Measurements from ENCODE around the gene IQUB.
"Not testable (repeated sequence)": the region's sequence is repeated elsewhere in the genome, so short reads cannot be mapped to it uniquely, and the experiment has no call there.

The IQUB gene

GRCh38 chr7:123539871-123540270 lies 5.5 kb upstream of the IQUB start:
- DNase-seq (ENCODE audit: low read depth) = no peak

- DNase-seq (ENCODE audit: low read depth) = no peak
Observed at GRCh38 chr7:123538897-123539296, 4.5 kb upstream of the IQUB start.

GRCh38 chr7:123538189-123538714 lies 3.9 kb upstream of the IQUB start:
- DNase-seq (ENCODE audit: low read depth) = peak; percentile 24

GRCh38 chr7:123537026-123537642 lies 2.7 kb upstream of the IQUB start:
- no peak for DNase-seq (ENCODE audit: low read depth)

GRCh38 chr7:123535517-123535916 lies 1.1 kb upstream of the IQUB start:
- DNase-seq (ENCODE audit: low read depth) = no peak

GRCh38 chr7:123533929-123534382 lies 439 bp downstream of the IQUB start:
- no peak for DNase-seq (ENCODE audit: low read depth)

GRCh38 chr7:123533553-123533917 lies 860 bp downstream of the IQUB start:
- no peak for DNase-seq (ENCODE audit: low read depth)

GRCh38 chr7:123532788-123533552 lies 1.4 kb downstream of the IQUB start:
- not testable (repeated sequence) for DNase-seq (ENCODE audit: low read depth)

GRCh38 chr7:123532343-123532742 lies 2.1 kb downstream of the IQUB start:
- DNase-seq (ENCODE audit: low read depth) = not testable (repeated sequence)

GRCh38 chr7:123530035-123530591 lies 4.3 kb downstream of the IQUB start:
- not testable (repeated sequence) for DNase-seq (ENCODE audit: low read depth)

GRCh38 chr7:123528265-123528664 lies 6.1 kb downstream of the IQUB start:
- no peak for DNase-seq (ENCODE audit: low read depth)

- DNase-seq (ENCODE audit: low read depth) = not testable (repeated sequence)
Observed at GRCh38 chr7:123527712-123528225, 6.6 kb downstream of the IQUB start.

GRCh38 chr7:123526533-123526932 lies 7.9 kb downstream of the IQUB start:
- DNase-seq (ENCODE audit: low read depth) = not testable (repeated sequence)

- DNase-seq (ENCODE audit: low read depth) = no peak
Observed at GRCh38 chr7:123522066-123522465, 12.3 kb downstream of the IQUB start.

- no peak for DNase-seq (ENCODE audit: low read depth)
Observed at GRCh38 chr7:123505221-123505620, 29.2 kb downstream of the IQUB start.

GRCh38 chr7:123502201-123502600 lies 32.2 kb downstream of the IQUB start:
- no peak for DNase-seq (ENCODE audit: low read depth)

GRCh38 chr7:123500878-123501489 lies 33.4 kb downstream of the IQUB start:
- no peak for DNase-seq (ENCODE audit: low read depth)

GRCh38 chr7:123499211-123499970 lies 35.0 kb downstream of the IQUB start:
- DNase-seq (ENCODE audit: low read depth) = no peak

- no peak for DNase-seq (ENCODE audit: low read depth)
Observed at GRCh38 chr7:123498601-123499000, 35.8 kb downstream of the IQUB start.

- DNase-seq (ENCODE audit: low read depth) = no peak
Observed at GRCh38 chr7:123498031-123498430, 36.4 kb downstream of the IQUB start.

- peak; percentile 5 for DNase-seq (ENCODE audit: low read depth)
Observed at GRCh38 chr7:123494193-123494796, 40.1 kb downstream of the IQUB start.
